ENCODE results near the gene MCU. TPM values are rescaled to one million over a fixed set of nuclear protein-coding genes. Genes with fewer than 3 reads are reported as not detected.
A peak's percentile ranks its signal among the peaks of the same experiment; 100 is the strongest.

Gene MCU
- total and polyA plus RNA-seq, 7 donors, result 32.4 to 118 (median 66.1) TPM

- whole genome bisulfite sequencing, 3 donors, result 94 to 98% (median 96%) methylated on average over 2 of the region's 2 CpGs
- H3K27ac ChIP-seq, result no peak overlapping the region
- TF ChIP-seq CTCF (IDR thresholded peaks at IDR 0.05), result no peak
- DNase-seq (no peak), ATAC-seq (no peak)
- intact Hi-C loops (cut with DNase I), result no loop called here
- no peaks in the 10 kb centered on the region for H3K4me1 ChIP-seq
- no peaks in the 10 kb centered on the region for H3K27me3 ChIP-seq (ENCODE audit: insufficient read depth in 3 of 3, low read length in 2 of 3)
- peaks cover 7 to 67% of the 10 kb centered on the region in 2 donors for H3K36me3 ChIP-seq (ENCODE audit: insufficient read depth in 1 of 2, low read depth in 1 of 2)
- no peaks in the 10 kb centered on the region for H3K9me3 ChIP-seq
- H3K4me3 ChIP-seq, result no peak overlapping the region
Observed at GRCh38 chr10:72862957-72863356, 171.0 kb downstream of the MCU start.

DNA sequence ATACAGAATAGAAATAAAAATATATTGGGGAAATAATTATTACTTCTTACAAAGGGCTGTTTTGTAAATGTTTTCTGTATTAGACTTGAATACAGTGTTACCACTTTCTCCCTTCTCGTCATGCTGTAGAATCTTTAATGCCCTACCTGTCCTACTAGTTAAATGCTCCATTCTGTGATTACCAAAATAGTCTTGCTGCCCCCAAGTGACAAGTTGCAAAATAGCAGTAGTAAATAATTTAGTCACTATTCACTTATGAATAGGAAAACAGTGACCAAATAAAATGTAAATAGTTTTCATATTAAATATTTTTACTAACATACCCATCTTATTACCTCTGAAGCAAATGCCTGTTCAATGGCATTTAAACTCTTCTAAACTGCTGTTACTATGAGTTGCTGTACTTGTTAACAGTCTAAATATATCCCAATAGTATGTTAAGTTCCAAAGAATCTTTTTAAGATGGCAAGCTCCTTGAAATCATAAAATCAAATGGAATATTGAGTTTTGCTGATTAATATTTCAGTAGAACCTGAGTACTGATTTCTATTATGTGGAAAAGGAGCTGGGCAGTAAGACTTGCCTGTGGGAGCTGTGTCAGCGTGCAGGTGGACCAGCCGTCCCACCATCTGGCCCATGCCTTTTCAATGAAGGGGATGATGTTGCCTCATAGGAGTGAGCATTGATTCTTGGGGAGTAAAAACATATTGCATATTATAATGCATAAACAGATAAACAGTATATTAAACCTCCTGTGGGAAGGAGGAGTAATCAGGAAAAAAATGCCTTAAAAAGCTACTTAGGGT, 183.5 kb downstream of the MCU start:
- H3K27me3 ChIP-seq (ENCODE audit: insufficient read depth in 3 of 3, low read length in 2 of 3), result no peaks in the 10 kb centered on the region
- intact Hi-C loops (cut with DNase I), result loop anchor here (2.0 to 5.0 kb wide), 3 partner anchors 181 to 513 kb away; no protein-coding TSS in a partner anchor
- peaks cover 0 to 60% of the 10 kb centered on the region in 2 donors for H3K36me3 ChIP-seq (ENCODE audit: insufficient read depth in 1 of 2, low read depth in 1 of 2)
- H3K27ac ChIP-seq, result no peak overlapping the region
- no peaks in the 10 kb centered on the region for H3K4me1 ChIP-seq
- peak; percentile 49 for TF ChIP-seq CTCF (IDR thresholded peaks at IDR 0.05)
- ATAC-seq (peak in 2 of 4 donors; percentile 59 to 73), DNase-seq (no peak)
- H3K4me3 ChIP-seq, result no peak overlapping the region
- H3K9me3 ChIP-seq, result no peaks in the 10 kb centered on the region
- 71 to 84% (median 72%) methylated on average over 3 of the region's 3 CpGs for WGBS, 3 donors

DNA sequence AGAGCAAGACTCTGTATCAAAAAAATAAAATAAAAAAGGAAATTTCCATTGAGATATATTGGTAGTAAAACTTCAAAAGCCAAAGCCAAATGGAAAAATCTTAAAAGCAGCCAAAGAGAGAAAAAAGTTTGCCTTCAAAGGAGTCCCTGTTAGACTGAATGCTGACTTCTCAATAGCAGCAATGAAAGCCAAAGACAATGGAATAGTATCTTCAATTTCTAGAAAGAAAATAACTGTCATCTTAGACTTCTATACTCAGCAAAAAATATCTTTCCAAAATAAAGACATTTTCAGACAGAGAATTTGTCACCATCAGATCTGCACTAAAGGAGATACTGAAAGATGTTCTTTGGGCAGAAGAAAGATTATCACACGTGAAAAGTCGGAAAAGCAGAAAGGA, 187.3 kb downstream of the MCU start:
- Histone ChIP-seq H3K36me3 (ENCODE audit: insufficient read depth in 1 of 2, low read depth in 1 of 2) (peaks cover 0 to 45% of the 10 kb centered on the region in 2 donors), H3K9me3 (no peaks in the 10 kb centered on the region), H3K27me3 (ENCODE audit: insufficient read depth in 3 of 3, low read length in 2 of 3) (no peaks in the 10 kb centered on the region), H3K27ac (no peak overlapping the region), H3K4me1 (no peaks in the 10 kb centered on the region), H3K4me3 (no peak overlapping the region)
- ATAC-seq (no peak), DNase-seq (no peak)
- TF ChIP-seq CTCF (IDR thresholded peaks at IDR 0.05), result no peak
- 99 to 100% (median 99%) methylated on average over 2 of the region's 2 CpGs for WGBS, 3 donors
- intact Hi-C loops (cut with DNase I), result loop anchor here (5.0 kb wide), 2 partner anchors 512 to 517 kb away; no protein-coding TSS in a partner anchor

DNA sequence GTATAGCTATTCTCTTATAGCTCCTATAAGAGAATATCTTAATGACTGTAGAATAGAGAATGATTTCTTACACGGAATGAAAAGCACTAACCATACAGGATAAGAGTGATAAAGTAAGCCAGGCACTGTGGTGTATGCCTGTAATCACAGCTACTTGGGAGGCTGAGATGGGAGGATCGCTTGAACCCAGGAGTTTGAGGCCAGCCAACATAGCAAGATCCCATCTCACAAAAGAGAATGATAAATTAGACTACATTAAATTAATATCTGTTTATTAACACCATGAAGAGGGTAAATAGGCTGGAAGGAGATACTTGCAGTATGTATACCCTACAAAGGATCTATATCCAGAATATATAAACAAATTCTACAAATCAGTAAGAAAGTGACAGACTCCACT, 189.3 kb downstream of the MCU start:
- Histone ChIP-seq H3K4me1 (no peaks in the 10 kb centered on the region), H3K36me3 (ENCODE audit: insufficient read depth in 1 of 2, low read depth in 1 of 2) (peaks cover 2 to 66% of the 10 kb centered on the region in 2 donors), H3K27me3 (ENCODE audit: insufficient read depth in 3 of 3, low read length in 2 of 3) (no peaks in the 10 kb centered on the region), H3K4me3 (no peak overlapping the region), H3K9me3 (no peaks in the 10 kb centered on the region), H3K27ac (no peak overlapping the region)
- ATAC-seq (no peak), DNase-seq (no peak)
- intact Hi-C loops (cut with DNase I), result no loop called here
- WGBS, 3 donors, result 95 to 100% (median 99%) methylated on average over 2 of the region's 2 CpGs
- TF ChIP-seq CTCF (IDR thresholded peaks at IDR 0.05), result no peak
